ENCODE measurements around the gene FUZ.
A peak's percentile ranks its signal among the peaks of the same experiment; 100 is the strongest.

GRCh38 chr19:49811328-49811727 lies 1.8 kb downstream of the FUZ start:
- no peak for TF ChIP-seq USF2 (IDR thresholded peaks at IDR 0.05; ENCODE audit: low read length)
- TF ChIP-seq CBX8 (IDR thresholded peaks at IDR 0.05; ENCODE audit: borderline replicate concordance, low read depth, low read length), result no peak
- TF ChIP-seq, protein P1, sequence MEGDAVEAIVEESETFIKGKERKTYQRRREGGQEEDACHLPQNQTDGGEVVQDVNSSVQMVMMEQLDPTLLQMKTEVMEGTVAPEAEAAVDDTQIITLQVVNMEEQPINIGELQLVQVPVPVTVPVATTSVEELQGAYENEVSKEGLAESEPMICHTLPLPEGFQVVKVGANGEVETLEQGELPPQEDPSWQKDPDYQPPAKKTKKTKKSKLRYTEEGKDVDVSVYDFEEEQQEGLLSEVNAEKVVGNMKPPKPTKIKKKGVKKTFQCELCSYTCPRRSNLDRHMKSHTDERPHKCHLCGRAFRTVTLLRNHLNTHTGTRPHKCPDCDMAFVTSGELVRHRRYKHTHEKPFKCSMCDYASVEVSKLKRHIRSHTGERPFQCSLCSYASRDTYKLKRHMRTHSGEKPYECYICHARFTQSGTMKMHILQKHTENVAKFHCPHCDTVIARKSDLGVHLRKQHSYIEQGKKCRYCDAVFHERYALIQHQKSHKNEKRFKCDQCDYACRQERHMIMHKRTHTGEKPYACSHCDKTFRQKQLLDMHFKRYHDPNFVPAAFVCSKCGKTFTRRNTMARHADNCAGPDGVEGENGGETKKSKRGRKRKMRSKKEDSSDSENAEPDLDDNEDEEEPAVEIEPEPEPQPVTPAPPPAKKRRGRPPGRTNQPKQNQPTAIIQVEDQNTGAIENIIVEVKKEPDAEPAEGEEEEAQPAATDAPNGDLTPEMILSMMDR (IDR thresholded peaks at IDR 0.05; ENCODE audit: control extremely low read depth in 1 of 3, insufficient read depth in 1 of 3, low read depth in 1 of 3, low read length in 3 of 3), result no peak
- TF ChIP-seq CEBPB (IDR thresholded peaks at IDR 0.05; ENCODE audit: low read depth, low read length), result 0 out of 2 replicates have a peak, but pooled peaks have one; percentile 36
- no peak for TF ChIP-seq HDAC6 (IDR thresholded peaks at IDR 0.05; ENCODE audit: low read depth, low read length)
- no peak for TF ChIP-seq POLR2A (IDR thresholded peaks at IDR 0.05; ENCODE audit: control extremely low read depth in 1 of 2, low read depth in 2 of 2, low read length in 2 of 2)
- TF ChIP-seq BRCA1 (IDR thresholded peaks at IDR 0.05; ENCODE audit: low read depth, low read length), result no peak
- TF ChIP-seq EZH2 (IDR thresholded peaks at IDR 0.05; ENCODE audit: low read depth, low read length, severe bottlenecking), result no peak
- TF ChIP-seq, protein P2, sequence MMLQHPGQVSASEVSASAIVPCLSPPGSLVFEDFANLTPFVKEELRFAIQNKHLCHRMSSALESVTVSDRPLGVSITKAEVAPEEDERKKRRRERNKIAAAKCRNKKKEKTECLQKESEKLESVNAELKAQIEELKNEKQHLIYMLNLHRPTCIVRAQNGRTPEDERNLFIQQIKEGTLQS (IDR thresholded peaks at IDR 0.05; ENCODE audit: insufficient read depth, low read depth, low read length), result no peak
- no peak for TF ChIP-seq RFX5 (IDR thresholded peaks at IDR 0.05; ENCODE audit: borderline replicate concordance, low read depth, low read length)
- TF ChIP-seq CREB1 (IDR thresholded peaks at IDR 0.05), result no peak
- TF ChIP-seq TAF1 (IDR thresholded peaks at IDR 0.05; ENCODE audit: low read depth, low read length), result no peak
- no peak for TF ChIP-seq ZNF274 (IDR thresholded peaks at IDR 0.05; ENCODE audit: borderline replicate concordance, extremely low read depth, low read length)
- no peak for TF ChIP-seq RXRA (IDR thresholded peaks at IDR 0.05; ENCODE audit: insufficient read depth, low read depth, low read length)

Data from H1 (cell line).